Mesodermal cell (in vitro differentiated cells): ENCODE data around the gene PPIE. TPM values are rescaled to one million over a fixed set of nuclear protein-coding genes. Genes with fewer than 3 reads are reported as not detected.
A peak's percentile ranks its signal among the peaks of the same experiment; 100 is the strongest.

ENCODE experiments used
- H3K27ac ChIP-seq: 2 replicates; pipeline ENCODE4 v1.7.0; 2013; ENCODE audit warnings: mild to moderate bottlenecking, low read depth, low read length, moderate library complexity; ENCODE audit not compliant: severe bottlenecking
- H3K36me3 ChIP-seq: 2 replicates; pipeline ENCODE4 v1.7.1; 2013; ENCODE audit warnings: mild to moderate bottlenecking, low read length, moderate library complexity; ENCODE audit not compliant: control insufficient read depth, insufficient read depth
- H3K4me1 ChIP-seq: one replicate; pipeline ENCODE4 v1.7.1; 2013; ENCODE audit warnings: mild to moderate bottlenecking, low read length; ENCODE audit not compliant: insufficient read depth, control insufficient read depth, poor library complexity, severe bottlenecking
- H3K4me3 ChIP-seq: 2 replicates; pipeline ENCODE4 v1.7.0; 2013; ENCODE audit warnings: low read length, control low read depth, mild to moderate bottlenecking; ENCODE audit not compliant: insufficient read depth, poor library complexity, severe bottlenecking; ENCODE audit errors: extremely low read depth
- H3K9me3 ChIP-seq: 2 replicates; pipeline ENCODE4 v1.7.1; 2013; ENCODE audit warnings: mild to moderate bottlenecking, low read length, moderate library complexity; ENCODE audit not compliant: control insufficient read depth
- WGBS, 2 experiments: methylation state at CpG; one replicate each; pipeline ENCODE4 v1.1.5; 2013; ENCODE audit warnings: missing lambda C conversion rate in 2 of 2; ENCODE audit not compliant: insufficient coverage in 2 of 2; 5-methylcytosine and 5-hydroxymethylcytosine counted together
- polyA plus RNA-seq, 2 experiments: library from polyadenylated mRNA; stranded (reverse); fragments of 50-300 nt; gene quantifications; one replicate each; pipeline ENCODE4 v1.2.3, GENCODE V29; 2013

Gene PPIE
- 48.6 TPM for polyA plus RNA-seq (2013, experiment 1 of 2)
- polyA plus RNA-seq (2013, experiment 2 of 2), result 43.4 TPM

DNA sequence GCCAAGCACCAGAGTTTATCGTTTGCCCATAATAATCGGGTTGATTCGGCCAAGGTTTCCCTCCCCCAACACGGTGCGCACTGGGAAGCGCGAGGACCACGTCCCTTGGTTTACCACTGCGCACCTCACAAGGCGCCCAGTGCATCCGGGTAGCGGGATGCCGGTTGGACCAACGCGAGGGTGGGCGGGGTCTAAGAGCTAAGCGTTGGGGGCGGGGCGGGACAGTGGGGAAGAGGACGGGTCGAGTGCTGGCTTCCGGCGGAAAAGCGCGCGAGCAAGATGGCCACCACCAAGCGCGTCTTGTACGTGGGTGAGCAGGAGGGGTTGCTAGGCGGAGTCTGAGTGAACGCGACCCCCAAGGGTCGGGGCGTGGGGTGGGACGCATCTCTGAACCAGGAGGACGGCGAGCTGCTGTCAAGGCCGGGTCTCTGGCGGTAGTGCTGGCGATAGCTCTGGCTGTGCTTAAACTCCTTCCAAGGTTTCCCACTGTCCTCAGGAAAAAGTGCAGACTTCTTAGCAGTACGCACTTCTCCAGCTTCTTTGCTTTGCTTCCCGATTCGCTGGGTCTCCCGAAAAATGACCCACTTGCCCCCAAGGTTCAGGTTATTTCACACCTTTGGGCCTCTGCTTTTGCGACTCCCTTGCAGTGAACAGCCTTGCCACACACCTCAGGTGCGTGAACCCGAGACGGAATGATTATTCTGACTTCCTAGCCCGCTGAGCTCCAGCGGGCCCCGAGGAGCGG is at the start of gene PPIE:
Gene PPIE, plus strand, starts transcription at position 261 of the 745 bp plus-strand sequence. Its CDS starts 19 bp downstream, at position 280.
- Histone ChIP-seq H3K4me3 (peak within 1 kb of the TSS; percentile 66), H3K27ac (no peak within 1 kb of the TSS), H3K4me1 (peaks cover 3% of the 10 kb centered on the region), H3K36me3 (peaks cover 33% of the 10 kb centered on the region), H3K9me3 (no peaks in the 10 kb centered on the region)
- WGBS, 2 experiments, result 1 to 2% methylated on average over 41 to 42 of the region's 52 CpGs

DNA sequence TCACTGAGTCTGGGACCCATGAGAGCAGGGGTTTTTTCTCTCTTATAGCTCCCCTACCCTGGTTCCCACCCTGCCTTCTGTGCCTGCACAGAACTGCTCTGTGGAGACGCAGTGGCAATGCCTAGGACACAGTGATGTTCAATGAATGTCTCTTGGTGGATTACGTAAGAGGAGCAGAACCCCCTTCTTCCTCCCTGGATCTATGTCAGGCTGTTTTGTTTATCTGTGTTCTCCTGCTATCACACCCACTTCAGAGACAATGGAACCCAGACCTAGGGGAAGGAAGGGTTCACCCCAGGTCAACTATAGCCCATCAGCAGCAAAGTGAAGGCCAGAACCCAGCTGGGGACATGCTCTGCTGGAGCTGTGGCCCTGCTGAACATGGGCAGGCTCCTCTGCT is 49.5 kb upstream of the PPIE start:
- Histone ChIP-seq H3K9me3 (no peaks in the 10 kb centered on the region), H3K4me1 (peaks cover 12% of the 10 kb centered on the region), H3K36me3 (no peaks in the 10 kb centered on the region), H3K4me3 (no peak overlapping the region), H3K27ac (no peak overlapping the region)
- 57 to 80% methylated on average over 1 of the region's 2 CpGs for WGBS, 2 experiments

DNA sequence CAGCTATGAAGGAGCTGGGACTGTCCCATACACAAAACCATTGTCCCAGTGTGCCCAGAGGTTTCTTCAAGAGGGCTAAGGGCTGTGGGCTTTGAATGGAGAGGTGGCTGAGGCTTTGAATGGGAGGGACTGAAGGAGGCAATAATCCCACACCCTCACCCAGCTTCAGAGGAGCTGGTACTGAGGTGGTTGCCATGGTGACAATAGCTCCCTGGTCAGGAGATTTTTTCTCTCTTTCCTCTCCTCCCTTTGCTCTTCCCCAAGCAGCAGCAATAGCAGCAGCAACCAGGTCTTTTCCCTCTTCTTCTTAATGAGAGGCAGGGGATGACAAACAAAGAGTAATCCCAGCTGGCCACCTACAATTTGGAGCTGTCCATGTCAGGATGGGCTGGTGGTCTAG is 49.0 kb upstream of the PPIE start:
- H3K4me1 ChIP-seq, result peaks cover 12% of the 10 kb centered on the region
- no peaks in the 10 kb centered on the region for H3K9me3 ChIP-seq
- H3K27ac ChIP-seq, result no peak overlapping the region
- no peaks in the 10 kb centered on the region for H3K36me3 ChIP-seq
- H3K4me3 ChIP-seq, result no peak overlapping the region

DNA sequence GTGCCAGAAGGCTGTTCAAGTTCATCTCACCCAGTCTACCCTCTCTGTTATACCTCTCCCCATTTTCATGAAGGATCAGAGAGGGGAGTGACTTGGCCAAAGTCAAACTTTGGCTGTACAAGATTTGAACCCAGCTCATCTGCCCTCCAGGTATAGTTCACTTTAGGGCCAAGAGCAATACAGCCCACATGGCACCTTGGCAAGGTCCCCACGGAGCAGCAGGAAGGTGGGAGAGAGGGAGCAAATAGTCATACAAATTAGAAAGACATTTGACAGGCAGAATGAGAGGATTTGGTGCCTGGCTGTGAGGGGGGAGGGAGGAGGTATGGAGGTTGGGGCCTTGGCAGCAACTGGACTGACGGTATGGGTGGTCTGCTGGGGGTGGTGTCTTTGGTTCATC is 48.5 kb upstream of the PPIE start:
- H3K27ac ChIP-seq, result no peak overlapping the region
- H3K4me1 ChIP-seq, result peaks cover 12% of the 10 kb centered on the region
- no peaks in the 10 kb centered on the region for H3K36me3 ChIP-seq
- H3K9me3 ChIP-seq, result no peaks in the 10 kb centered on the region
- no peak overlapping the region for H3K4me3 ChIP-seq
- 20 to 33% methylated on average over 1 to 2 of the region's 2 CpGs for WGBS, 2 experiments

DNA sequence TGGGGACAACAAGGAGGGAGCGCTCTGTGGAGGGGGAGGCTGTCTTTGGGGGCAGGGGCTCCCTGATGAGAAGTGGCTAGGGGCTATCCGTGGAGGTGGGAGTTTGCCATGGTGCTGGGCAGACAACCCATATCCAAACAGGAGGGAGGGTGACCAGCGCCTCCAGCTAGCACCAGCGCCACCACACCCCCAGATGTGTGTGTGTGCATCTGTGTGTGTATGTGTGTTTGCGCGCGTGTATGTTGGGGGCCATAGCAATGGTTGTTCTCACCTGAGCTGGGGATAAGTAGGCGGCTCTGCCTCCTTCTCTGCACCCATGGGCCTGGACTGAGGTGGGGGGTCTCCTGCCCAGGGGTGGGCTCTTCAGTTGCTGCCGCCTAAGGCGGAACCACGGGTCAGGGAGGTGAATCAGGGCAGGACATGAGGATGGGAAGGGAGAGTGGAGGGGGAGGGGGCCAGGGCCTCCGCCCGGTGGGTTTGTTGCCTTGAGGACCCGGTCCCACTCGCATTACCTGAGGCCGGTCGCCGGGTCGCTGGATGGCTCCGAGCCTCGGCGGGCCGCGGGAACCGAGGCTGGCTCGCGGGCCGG is 47.8 kb upstream of the PPIE start:
- H3K36me3 ChIP-seq, result no peaks in the 10 kb centered on the region
- no peak overlapping the region for H3K4me3 ChIP-seq
- WGBS, 2 experiments, result 0 to 77% methylated on average over 5 to 13 of the region's 28 CpGs
- H3K9me3 ChIP-seq, result no peaks in the 10 kb centered on the region
- H3K27ac ChIP-seq, result no peak overlapping the region
- peaks cover 12% of the 10 kb centered on the region for H3K4me1 ChIP-seq

DNA sequence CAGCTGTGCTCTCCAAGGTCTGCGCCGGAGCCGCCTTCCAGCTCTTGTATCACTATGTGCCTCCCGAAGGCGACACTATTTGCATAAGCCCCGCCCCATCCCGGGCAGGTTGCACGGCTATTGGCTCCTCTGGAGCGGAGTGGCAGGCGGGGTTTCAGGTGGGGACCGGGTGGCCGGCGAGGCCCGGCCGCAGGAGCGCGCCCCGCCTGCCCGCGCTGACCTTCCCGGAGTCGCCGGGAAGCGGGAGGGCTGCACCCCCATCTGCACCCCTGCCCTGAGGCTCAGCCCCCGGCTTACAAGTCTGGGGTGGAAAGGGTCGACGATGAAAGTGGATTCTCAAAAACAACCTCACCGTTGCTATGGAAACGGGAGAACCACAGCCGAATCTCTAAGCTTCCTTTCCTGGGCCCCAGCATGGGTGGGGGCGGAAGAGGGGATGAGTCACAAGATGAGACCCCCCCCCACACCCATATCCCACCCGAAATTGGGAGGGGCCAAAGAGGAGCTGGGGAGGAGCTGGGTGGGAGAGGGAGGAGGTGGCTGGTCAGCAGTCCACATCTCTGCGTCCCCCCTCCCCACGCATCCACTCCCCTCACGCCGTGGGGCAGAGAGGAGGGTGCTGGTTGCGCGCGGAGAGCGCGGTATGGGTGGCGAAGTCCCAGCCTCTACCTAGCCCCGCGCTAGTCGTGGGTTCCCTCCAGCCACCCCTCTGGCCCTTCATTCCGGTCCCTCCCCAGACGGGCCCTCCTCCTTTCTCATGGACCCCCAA is 47.1 kb upstream of the PPIE start, which contains the start of gene HPCAL4:
Gene HPCAL4, minus strand, starts transcription at position 51 of the 769 bp plus-strand sequence. CDS start 6,830 bp downstream, outside the sequence.
- H3K4me1 ChIP-seq, result peaks cover 12% of the 10 kb centered on the region
- no peak within 1 kb of the TSS for H3K27ac ChIP-seq
- H3K4me3 ChIP-seq, result peak within 1 kb of the TSS; percentile 14
- H3K36me3 ChIP-seq, result no peaks in the 10 kb centered on the region
- H3K9me3 ChIP-seq, result no peaks in the 10 kb centered on the region
- WGBS, 2 experiments, result 8 to 10% methylated on average over 33 to 41 of the region's 47 CpGs

DNA sequence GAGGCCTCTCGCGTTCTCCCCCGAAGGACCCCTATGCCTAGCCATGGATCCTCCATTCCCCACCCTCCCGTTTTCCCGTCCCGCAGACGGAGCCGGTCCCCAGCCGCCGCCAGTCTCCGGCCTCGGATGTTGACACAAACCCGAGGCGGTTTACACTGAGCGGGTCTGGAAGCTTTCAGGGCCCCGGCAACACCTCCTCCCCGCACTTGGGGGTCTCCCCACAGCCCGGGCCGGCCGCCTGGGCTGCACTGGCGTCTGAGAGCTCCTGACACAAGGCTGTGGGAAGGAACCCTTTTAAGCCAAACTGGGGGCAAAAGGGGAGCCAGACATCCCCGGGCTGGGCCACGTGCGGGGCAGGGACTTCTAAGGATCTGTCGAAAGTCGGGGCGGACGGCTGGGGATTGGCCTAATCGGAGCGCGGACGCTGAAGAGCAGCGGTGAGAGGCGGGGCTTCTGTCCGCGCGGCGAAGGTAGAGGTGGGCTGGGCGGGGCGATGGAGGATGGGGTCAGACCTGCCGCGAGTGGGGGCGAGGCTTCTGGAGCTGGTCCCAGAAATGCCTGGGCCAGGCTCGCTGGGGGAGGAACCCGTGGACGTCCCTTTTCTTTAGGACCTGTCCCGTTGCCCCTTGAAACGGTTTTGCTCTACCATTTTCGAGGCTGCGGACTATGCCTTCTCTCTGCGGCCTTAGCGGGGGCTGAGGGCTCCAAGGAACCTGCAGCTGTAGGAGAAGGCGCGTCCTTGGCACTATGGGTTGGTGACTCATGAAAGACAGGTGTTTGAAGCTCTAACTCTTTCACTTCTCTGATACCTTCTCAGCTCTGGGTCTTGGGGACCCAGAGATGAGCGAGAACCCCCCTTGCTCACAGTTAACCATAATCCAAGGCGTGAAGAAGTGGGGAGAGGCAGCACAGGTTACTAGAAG is 46.3 kb upstream of the PPIE start:
- no peak overlapping the region for H3K27ac ChIP-seq
- 7 to 13% methylated on average over 44 to 50 of the region's 56 CpGs for WGBS, 2 experiments
- no peaks in the 10 kb centered on the region for H3K36me3 ChIP-seq
- peaks cover 12% of the 10 kb centered on the region for H3K4me1 ChIP-seq
- H3K9me3 ChIP-seq, result no peaks in the 10 kb centered on the region
- no peak overlapping the region for H3K4me3 ChIP-seq

DNA sequence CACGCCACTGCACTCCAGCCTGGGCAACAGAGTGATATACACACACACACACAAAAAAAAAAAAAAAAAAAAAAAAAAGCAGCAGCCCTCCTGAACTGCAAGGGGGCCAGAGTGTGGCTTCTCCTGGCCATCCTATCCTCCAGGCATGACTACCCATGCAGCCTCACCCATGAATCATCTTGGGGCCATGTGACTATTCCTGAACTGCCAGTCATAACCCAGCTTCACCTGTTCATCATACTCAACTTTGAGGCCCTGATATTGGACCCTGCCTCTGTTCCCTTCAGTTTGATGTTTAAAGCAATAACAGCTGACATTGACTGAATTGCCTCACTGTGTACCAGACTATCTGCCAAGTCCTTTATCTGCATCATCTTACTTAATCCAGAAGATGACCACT is 44.7 kb upstream of the PPIE start:
- Histone ChIP-seq H3K4me3 (no peak overlapping the region), H3K9me3 (no peaks in the 10 kb centered on the region), H3K4me1 (peaks cover 12% of the 10 kb centered on the region), H3K36me3 (no peaks in the 10 kb centered on the region), H3K27ac (no peak overlapping the region)
- no CpG with 5 or more reads among the region's 1 CpG for WGBS, 2 experiments

DNA sequence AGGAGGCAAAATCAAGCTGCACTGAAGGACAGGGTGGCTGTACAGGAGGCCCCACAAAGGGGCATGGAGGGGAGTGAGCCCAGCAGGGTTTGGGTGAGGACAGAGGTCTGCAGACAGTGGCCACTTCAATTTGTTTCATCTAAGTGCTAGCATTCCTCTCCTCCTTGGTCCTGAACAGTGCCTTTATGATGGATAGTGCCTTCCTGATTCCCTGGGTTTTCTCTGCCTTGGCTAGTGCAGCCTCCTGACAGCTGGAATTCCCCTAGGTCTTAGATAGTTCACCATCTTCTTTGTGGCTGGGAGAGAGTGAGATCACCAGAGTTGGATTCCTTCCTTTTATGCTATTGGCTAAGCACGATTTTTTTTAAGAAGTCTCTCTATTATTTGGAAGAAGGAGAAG is 43.7 kb upstream of the PPIE start:
- H3K27ac ChIP-seq, result no peak overlapping the region
- H3K9me3 ChIP-seq, result no peaks in the 10 kb centered on the region
- H3K4me3 ChIP-seq, result no peak overlapping the region
- H3K4me1 ChIP-seq, result peaks cover 12% of the 10 kb centered on the region
- no peaks in the 10 kb centered on the region for H3K36me3 ChIP-seq
- WGBS, 2 experiments, result 0% methylated on average over 1 of the region's 1 CpG

DNA sequence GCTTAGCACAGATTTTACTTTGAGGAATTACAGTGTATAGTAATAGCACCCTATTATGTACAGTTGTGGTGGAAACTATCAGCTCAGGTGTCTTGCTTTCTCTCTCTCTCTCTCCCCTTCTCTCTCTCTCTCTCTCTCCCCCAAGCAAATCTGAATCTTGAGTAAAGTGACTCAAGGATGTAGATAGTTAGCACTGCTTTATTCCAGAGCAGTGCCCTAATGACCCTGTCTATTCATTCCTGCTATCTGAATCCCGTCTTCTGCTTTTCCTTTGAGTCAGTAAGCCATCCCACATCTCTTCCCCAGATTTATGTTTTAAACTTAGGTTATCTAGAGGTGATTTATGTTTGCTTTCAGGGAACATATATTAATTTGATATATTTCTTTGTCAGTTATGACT is 42.2 kb upstream of the PPIE start:
- Histone ChIP-seq H3K4me1 (peaks cover 13% of the 10 kb centered on the region), H3K27ac (no peak overlapping the region), H3K9me3 (no peaks in the 10 kb centered on the region), H3K36me3 (no peaks in the 10 kb centered on the region), H3K4me3 (no peak overlapping the region)
- no CpG with 5 or more reads among the region's 1 CpG for WGBS, 2 experiments
